Islet of Langerhans (tissue), 1 donor: ENCODE data around the gene SNX27.
"Not testable (repeated sequence)": the region's sequence is repeated elsewhere in the genome, so short reads cannot be mapped to it uniquely, and the experiment has no call there.

ENCODE experiments used
- FAIRE-seq: peaks from one replicate; lab custom pipeline; 2011; peaks lifted over from hg19 to GRCh38; lab: Jason Lieb, UNC

Gene SNX27

DNA sequence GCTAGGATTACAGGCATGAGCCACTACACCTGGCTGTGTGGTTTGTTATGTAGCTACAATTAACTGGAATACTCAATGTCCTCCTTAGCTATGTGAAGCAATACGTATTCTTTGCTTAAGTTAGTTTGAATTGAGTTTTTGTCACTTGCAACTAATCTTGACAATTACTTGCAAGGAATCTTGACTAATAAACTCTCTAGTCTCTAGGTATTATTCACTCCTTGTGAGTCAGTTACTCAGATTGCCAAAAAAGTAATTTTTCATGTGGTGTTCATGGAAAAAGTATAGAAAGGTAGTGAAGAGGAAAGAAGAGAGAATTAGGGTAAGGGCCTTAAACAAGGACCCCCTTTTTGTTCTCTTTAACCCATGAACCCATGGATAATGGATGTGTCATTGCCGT lies 7.6 kb upstream of the SNX27 start:
- FAIRE-seq = no peak

- FAIRE-seq = no peak
Measured at GRCh38 chr1:151606384-151606783, 5.5 kb upstream of the SNX27 start.

DNA sequence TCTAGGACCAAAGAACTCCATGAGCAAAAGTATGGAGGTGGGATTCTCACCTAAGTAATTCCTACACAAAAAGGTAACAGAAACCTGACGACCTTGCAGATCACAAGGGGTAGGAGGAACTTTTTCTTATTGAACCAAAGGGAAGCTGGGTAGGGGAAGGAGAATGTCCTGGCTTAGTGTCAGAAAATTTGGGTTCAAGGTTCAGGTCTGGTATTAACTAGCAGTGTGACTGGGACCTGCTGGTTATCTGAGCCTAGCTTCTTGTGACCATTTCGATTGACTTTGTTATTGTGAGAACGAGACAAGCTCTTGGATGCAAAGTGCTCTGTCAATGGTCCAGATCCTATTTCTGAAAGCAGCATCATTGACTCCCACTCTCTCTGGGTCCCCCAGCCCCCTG lies 5.0 kb upstream of the SNX27 start:
- no peak for FAIRE-seq

GRCh38 chr1:151610142-151610541 lies 1.7 kb upstream of the SNX27 start:
- FAIRE-seq = no peak

DNA sequence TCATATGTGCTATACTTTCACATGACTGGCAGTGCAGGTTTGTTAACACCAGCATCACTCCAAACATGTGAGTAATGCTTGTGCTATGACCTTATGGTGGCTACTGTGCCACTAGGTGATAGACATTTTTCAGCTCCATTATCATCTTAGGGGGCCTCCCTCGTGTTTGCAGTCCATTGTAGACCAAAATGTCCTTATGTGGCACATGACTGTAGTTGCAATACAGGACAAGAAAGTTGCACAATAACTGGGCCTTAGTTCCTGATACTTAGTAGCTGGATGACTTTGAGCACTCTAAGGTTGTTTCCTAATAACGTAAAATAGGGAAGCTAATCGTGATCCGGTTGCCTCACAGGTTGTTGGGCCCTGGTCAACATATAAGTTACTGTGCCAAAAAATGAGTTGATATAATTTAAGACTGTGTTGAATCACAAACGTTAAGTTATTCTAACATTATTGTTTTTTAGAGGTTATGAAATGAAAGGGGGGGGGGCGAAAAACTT lies 511 bp upstream of the SNX27 start:
- FAIRE-seq = no peak

- no peak for FAIRE-seq
Measured at GRCh38 chr1:151612501-151613281, 841 bp downstream of the SNX27 start.

GRCh38 chr1:151613282-151613780 lies 1.5 kb downstream of the SNX27 start:
- FAIRE-seq = no peak

DNA sequence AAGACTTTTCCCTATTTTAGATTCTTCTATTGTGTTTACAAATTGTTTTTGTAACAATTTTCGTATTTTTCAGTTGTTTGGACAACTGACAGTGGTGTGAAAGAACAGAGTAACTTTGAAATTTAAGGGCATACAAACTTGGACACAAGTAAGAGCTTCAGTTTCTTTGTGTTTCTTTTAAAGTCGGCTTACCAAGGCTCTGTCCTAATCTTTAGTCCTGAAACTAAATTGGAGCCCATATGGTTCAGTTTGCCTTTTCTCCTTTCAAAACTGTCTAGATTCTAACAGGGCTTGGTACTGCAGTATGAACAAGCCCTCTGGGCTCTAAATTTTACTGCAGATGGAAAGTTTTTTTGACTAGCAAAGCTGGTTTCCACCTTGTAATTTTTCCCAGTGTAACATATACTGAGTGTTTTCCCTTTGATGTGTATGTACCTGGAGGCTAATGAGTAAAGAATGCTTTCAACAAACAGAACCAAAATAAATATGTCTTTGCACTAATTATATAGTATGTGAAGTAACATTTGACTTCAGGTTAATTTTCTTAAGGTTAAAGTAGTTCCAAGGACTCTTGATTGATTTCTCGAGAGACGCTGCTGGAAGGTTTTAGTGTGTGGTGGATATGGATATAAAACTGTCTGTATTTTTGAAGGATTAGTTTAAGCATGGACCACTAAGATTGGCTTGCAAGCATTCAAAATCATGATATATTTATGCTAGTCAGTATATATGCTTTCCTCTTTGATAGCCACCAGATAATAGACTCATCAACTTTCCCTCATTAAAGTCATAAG lies 4.1 kb downstream of the SNX27 start:
- FAIRE-seq = no peak

GRCh38 chr1:151616505-151616849 lies 4.6 kb downstream of the SNX27 start:
- FAIRE-seq = no peak

- no peak for FAIRE-seq
Measured at GRCh38 chr1:151618003-151618402, 6.2 kb downstream of the SNX27 start.

GRCh38 chr1:151618470-151618869 lies 6.6 kb downstream of the SNX27 start:
- no peak for FAIRE-seq

- FAIRE-seq = not testable (repeated sequence)
Measured at GRCh38 chr1:151618996-151619395, 7.1 kb downstream of the SNX27 start.

DNA sequence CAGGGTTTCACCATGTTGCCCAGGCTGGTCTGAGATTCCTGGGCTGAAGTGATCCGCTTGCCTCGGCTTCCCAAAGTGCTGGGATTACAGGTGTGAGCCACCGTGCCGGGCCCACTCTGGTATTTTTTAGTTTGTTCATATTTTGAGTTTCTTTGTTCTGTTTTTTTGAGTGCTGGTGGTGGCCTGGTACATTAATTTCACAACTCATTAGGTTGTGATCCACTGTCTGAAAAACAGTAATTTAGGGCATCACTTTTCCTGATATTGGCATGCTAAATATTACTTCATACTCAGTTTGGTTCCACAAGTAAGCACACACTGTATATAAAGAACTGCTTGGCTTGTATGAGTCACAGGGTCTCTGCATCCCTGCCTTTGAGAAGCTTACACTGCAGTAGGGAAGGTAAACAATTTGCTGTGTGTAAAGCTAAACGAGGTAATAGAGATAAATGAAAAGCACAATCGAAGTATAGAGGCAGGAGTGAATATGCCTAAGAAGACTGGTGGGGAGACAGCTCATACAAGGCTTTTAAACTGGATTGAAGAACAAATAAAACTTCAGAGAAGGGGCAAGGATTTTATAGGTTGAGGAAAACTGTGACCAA lies 7.7 kb downstream of the SNX27 start:
- no peak for FAIRE-seq

DNA sequence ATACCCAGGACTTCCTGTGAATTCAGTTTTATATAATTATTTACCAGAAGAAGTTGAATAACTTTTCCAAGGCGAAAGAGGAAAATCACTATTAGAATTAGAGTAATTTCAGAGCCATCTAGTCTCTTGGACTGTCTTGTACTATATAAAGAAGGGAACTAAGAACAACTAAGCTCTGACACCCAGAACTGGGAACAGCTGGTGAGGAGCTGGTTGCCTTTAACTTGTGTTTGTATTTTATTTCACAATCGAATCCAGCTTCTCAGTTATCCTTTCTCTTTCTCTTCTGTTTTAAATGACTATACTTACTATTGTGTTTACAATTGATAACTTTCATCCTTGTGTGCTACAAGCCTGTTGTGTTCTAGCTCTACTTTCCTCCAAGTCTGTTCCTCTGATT lies 8.4 kb downstream of the SNX27 start:
- FAIRE-seq = no peak

GRCh38 chr1:151621351-151621750 lies 9.5 kb downstream of the SNX27 start:
- FAIRE-seq = no peak

DNA sequence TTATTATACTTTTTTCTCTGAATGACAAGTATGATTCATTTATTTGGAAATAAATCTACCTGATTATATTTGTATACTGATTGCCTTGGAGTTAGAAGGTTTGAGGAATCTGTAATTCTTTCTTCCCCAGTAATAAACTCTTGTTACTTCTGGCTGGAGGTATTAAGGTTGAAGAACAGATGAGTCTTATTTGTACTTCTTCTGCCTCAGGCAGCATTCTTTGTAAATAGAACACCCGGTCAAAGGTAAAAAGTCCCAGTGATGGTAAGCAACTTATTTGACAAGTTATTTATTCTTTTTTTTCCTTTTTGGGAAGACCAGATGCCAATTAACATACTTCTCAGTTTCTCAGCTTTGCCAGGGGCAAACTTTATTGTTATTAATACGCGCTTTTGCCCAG lies 12.9 kb downstream of the SNX27 start:
- FAIRE-seq = no peak

DNA sequence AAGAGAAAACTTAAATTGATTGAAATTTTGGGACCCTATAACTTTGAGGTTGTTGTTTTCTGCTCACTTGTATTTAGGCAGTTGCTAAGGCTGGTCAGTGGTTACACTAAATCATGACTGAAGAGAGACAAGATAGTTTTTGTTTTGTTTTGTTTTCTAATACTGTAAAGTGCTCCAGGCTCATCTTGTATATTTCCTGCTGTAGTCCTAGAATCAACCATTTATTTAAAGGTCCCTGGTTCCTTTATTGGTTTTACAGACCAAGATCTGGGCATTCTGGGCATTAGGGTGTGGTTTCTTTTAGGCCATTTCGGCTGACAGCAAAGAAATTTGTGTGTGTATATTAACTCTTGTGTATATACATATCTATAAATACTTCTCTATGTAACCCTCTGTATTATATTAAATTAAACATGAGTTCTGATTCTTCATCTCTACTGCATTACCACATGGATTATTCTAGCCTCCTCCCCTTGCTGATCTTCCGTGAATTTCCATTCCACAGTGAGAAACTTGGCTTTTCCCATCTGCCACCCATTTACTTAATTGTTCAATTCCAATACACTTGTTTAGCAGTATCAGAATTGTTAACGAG lies 15.0 kb downstream of the SNX27 start:
- FAIRE-seq = no peak

- no peak for FAIRE-seq
Measured at GRCh38 chr1:151629278-151629677, 17.4 kb downstream of the SNX27 start.

- no peak for FAIRE-seq
Measured at GRCh38 chr1:151635479-151636072, 23.7 kb downstream of the SNX27 start.

DNA sequence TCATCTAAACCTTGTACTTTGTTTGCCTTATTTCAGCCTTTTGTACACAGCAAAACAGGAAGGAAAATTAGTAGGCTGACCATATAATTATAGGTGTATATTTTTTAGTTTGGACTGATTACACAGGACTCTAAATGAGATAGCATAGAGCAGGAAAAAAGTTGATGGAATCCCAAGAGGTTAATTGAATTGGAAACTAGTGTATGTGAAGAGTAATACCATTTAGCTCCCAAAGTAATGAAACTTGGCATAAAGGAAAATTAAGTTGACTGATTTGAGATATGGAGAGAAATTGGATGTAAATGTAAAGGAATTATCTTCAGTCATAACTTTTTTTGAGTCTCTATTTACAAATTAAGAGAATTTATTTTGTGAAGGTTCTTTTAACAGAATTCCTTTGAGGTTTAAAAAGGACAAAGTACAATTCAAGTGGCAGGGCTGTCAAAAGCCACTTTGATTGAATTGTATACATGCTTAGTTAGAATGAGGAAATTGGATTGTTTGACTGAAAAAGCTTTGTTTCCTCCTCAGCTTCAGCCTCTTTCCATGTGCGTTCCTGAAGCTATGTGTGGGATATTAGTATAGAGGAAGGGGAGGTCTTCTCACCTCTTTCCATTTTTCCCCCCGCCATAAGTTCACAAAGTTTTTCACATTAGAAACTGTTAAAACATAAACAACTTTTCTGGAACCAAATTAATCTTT lies 26.4 kb downstream of the SNX27 start:
- no peak for FAIRE-seq

DNA sequence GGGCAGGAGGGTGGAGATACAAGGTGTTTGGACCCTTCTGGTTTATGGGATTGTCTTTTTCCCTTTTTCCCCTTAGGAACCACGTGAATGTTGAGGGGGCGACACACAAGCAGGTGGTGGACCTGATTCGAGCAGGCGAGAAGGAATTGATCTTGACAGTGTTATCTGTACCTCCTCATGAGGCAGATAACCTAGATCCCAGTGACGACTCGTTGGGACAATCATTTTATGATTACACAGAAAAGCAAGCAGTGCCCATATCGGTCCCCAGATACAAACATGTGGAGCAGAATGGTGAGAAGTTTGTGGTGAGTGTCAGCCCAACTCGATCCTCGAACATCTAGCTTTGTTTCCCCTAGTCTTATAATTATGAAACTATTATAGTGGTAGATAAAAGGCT lies 27.0 kb downstream of the SNX27 start:
- FAIRE-seq = no peak

- FAIRE-seq = no peak
Measured at GRCh38 chr1:151639466-151639865, 27.6 kb downstream of the SNX27 start.
